Vagina (tissue), 2 donors: ENCODE results near the gene MATR3. TPM values are rescaled to one million over a fixed set of nuclear protein-coding genes. Genes with fewer than 3 reads are reported as not detected.
"Not testable (repeated sequence)": the region's sequence is repeated elsewhere in the genome, so short reads cannot be mapped to it uniquely, and the experiment has no call there.

ENCODE experiments used
- DNase-seq, 2 donors: peaks; one replicate each; pipeline ENCODE4 v3.0.0-alpha.2; 2017; ENCODE audit errors: extremely low spot score in 2 of 2
- H3K27ac ChIP-seq: fragments of 200-600 bp; sonication (generic); one replicate; pipeline ENCODE4 v1.5.1; 2019
- H3K27me3 ChIP-seq: fragments of 200-600 bp; sonication (generic); one replicate; pipeline ENCODE4 v1.5.1; 2019
- H3K36me3 ChIP-seq, 2 donors: fragments of 200-600 bp; sonication (generic); one replicate each; pipeline ENCODE4 v1.5.1; 2017 to 2019
- H3K4me1 ChIP-seq: fragments of 200-600 bp; sonication (generic); one replicate; pipeline ENCODE4 v1.5.1; 2019
- H3K4me3 ChIP-seq, 2 donors: fragments of 200-600 bp; sonication (generic); 1 replicate in 1 of 2; 2 replicates in 1 of 2; pipeline ENCODE4 v1.5.1; 2016 to 2019
- H3K9me3 ChIP-seq: fragments of 200-600 bp; sonication (generic); one replicate; pipeline ENCODE4 v1.5.1; 2019
- CTCF ChIP-seq, 3 experiments: fragments of 450-650 bp in 2 of 3; fragments of 200-600 bp in 1 of 3; sonication (generic) in 1 of 3; IDR thresholded peaks; one replicate each; pipeline ENCODE4 v1.5.1; 2017 to 2019; ENCODE audit warnings: antibody characterized with exemption in 3 of 3, mild to moderate bottlenecking in 2 of 3, moderate library complexity in 2 of 3
- POLR2A ChIP-seq, 2 donors: fragments of 450-650 bp; IDR thresholded peaks; one replicate each; pipeline ENCODE4 v1.6.1; 2017; ENCODE audit warnings: antibody characterized with exemption in 2 of 2, mild to moderate bottlenecking in 2 of 2, moderate library complexity in 2 of 2
- POLR2AphosphoS5 ChIP-seq, 2 donors: sonication (generic); formaldehyde crosslinking; IDR thresholded peaks; one replicate each; pipeline ENCODE4 v1.9.0; 2017; ENCODE audit warnings: antibody characterized with exemption in 2 of 2, mild to moderate bottlenecking in 2 of 2, low read depth in 1 of 2; ENCODE audit not compliant: insufficient read depth in 1 of 2
- intact Hi-C: fragments of 100-400 bp; cut with DNase I; formaldehyde crosslinking; loops from one replicate; pipeline ENCODE4 v1.15.1; 2023
- total RNA-seq: library from RNA; depleted of rRNA; stranded (reverse); fragments of >200 nt; gene quantifications from one replicate; pipeline ENCODE4 v1.2.3, GENCODE V29; 2016

MATR3 gene
- total RNA-seq, 1 donor from 2014 or later = 126 TPM

- Histone ChIP-seq H3K9me3 (no peaks in the 10 kb centered on the region), H3K27ac (no peak overlapping the region), H3K36me3 (no peaks in the 10 kb centered on the region), H3K27me3 (no peaks in the 10 kb centered on the region), H3K4me1 (peaks cover 100% of the 10 kb centered on the region), H3K4me3 (no peak overlapping the region)
- TF ChIP-seq POLR2A (IDR thresholded peaks at IDR 0.05) (no peak), CTCF (IDR thresholded peaks at IDR 0.05) (no peak), POLR2AphosphoS5 (IDR thresholded peaks at IDR 0.05; ENCODE audit: insufficient read depth in 1 of 2, low read depth in 1 of 2) (no peak)
- intact Hi-C loops = no loop called here
- no peak for DNase-seq
These were observed 11.1 kb downstream of the MATR3 start for GRCh38 chr5:139304391-139305324.

- no peaks in the 10 kb centered on the region for H3K9me3 ChIP-seq
- intact Hi-C loops = no loop called here
- H3K27ac ChIP-seq = no peak overlapping the region
- no peaks in the 10 kb centered on the region for H3K36me3 ChIP-seq
- no peaks in the 10 kb centered on the region for H3K27me3 ChIP-seq
- peaks cover 100% of the 10 kb centered on the region for H3K4me1 ChIP-seq
- TF ChIP-seq POLR2A (IDR thresholded peaks at IDR 0.05) (no peak), POLR2AphosphoS5 (IDR thresholded peaks at IDR 0.05; ENCODE audit: insufficient read depth in 1 of 2, low read depth in 1 of 2) (no peak), CTCF (IDR thresholded peaks at IDR 0.05) (no peak)
- no peak overlapping the region for H3K4me3 ChIP-seq
- DNase-seq = no peak
These were observed 12.7 kb downstream of the MATR3 start for GRCh38 chr5:139306197-139306596.

GRCh38 chr5:139306628-139307379 lies 13.3 kb downstream of the MATR3 start:
- TF ChIP-seq POLR2A (IDR thresholded peaks at IDR 0.05) (no peak), POLR2AphosphoS5 (IDR thresholded peaks at IDR 0.05; ENCODE audit: insufficient read depth in 1 of 2, low read depth in 1 of 2) (no peak), CTCF (IDR thresholded peaks at IDR 0.05) (no peak)
- no peaks in the 10 kb centered on the region for H3K27me3 ChIP-seq
- no peaks in the 10 kb centered on the region for H3K9me3 ChIP-seq
- no peak overlapping the region for H3K27ac ChIP-seq
- no peak for DNase-seq
- no peak overlapping the region for H3K4me3 ChIP-seq
- intact Hi-C loops = no loop called here
- peaks cover 97% of the 10 kb centered on the region for H3K4me1 ChIP-seq
- H3K36me3 ChIP-seq = no peaks in the 10 kb centered on the region

GRCh38 chr5:139308797-139309196 lies 15.3 kb downstream of the MATR3 start:
- Histone ChIP-seq H3K27ac (no peak overlapping the region), H3K4me3 (no peak overlapping the region), H3K4me1 (peaks cover 94% of the 10 kb centered on the region), H3K36me3 (no peaks in the 10 kb centered on the region), H3K27me3 (no peaks in the 10 kb centered on the region), H3K9me3 (no peaks in the 10 kb centered on the region)
- no peak for TF ChIP-seq CTCF (IDR thresholded peaks at IDR 0.05)
- TF ChIP-seq POLR2AphosphoS5 (IDR thresholded peaks at IDR 0.05; ENCODE audit: insufficient read depth in 1 of 2, low read depth in 1 of 2) = no peak
- TF ChIP-seq POLR2A (IDR thresholded peaks at IDR 0.05) = no peak
- no peak for DNase-seq
- intact Hi-C loops = no loop called here

GRCh38 chr5:139310715-139311186 lies 17.2 kb downstream of the MATR3 start:
- H3K27ac ChIP-seq, H3K9me3 ChIP-seq, H3K36me3 ChIP-seq, intact Hi-C loops, H3K27me3 ChIP-seq, H3K4me3 ChIP-seq, DNase-seq: not testable (repeated sequence)
- H3K4me1 ChIP-seq = peaks cover 89% of the 10 kb centered on the region
